GM21367 (cell line): ENCODE data around the gene ARHGEF33.

Source experiments
- ATAC-seq: cut with Tn5 transposase; IDR thresholded peaks from one replicate; pipeline ENCODE4 v1.9.1; 2021; ENCODE audit not compliant: unreplicated experiment

The ARHGEF33 gene

GRCh38 chr2:38951766-38952165, 62.1 kb downstream of the ARHGEF33 start:
- no peak for ATAC-seq

GRCh38 chr2:38957972-38958371, 68.3 kb downstream of the ARHGEF33 start:
- no peak for ATAC-seq

DNA sequence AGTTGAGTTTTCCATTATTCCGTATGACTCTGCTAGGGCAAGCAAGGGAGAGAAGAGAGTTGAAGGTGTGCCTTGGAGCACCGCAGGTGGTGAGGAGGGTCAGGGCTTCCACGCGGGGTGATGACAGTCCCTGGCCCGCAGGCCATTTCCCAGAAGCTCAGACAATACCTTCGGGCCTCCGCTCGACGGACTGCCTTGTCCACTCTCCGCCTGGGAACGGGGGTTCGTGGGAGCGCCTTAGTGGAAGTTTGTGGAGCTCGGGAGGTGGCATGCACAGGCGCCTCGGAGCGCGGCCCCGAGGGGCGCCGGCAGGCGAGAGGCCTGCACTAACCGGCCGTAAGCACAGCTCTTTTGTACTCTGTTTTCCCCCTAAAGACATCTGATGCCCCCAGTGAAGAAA, 69.8 kb downstream of the ARHGEF33 start:
- ATAC-seq, result no peak

DNA sequence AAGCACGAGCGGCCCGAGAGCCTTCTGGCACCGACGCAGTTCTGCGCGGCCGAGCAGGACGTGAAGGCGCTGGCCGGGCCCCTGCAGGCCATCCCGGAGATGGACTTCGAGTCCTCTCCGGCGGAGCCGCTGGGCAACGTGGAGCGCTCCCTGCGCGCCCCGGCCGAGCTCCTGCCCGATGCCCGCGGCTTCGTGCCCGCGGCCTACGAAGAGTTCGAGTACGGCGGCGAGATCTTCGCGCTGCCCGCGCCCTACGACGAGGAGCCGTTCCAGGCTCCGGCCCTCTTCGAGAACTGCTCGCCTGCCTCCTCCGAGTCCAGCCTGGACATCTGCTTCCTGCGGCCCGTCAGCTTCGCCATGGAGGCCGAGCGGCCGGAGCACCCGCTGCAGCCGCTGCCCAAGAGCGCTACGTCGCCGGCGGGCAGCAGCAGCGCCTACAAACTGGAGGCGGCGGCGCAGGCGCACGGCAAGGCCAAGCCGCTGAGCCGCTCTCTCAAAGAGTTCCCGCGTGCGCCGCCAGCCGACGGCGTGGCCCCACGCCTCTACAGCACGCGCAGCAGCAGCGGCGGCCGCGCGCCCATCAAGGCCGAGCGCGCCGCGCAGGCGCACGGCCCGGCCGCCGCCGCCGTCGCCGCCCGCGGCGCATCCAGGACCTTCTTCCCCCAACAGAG, 70.4 kb downstream of the ARHGEF33 start:
- peak; percentile 51 for ATAC-seq

DNA sequence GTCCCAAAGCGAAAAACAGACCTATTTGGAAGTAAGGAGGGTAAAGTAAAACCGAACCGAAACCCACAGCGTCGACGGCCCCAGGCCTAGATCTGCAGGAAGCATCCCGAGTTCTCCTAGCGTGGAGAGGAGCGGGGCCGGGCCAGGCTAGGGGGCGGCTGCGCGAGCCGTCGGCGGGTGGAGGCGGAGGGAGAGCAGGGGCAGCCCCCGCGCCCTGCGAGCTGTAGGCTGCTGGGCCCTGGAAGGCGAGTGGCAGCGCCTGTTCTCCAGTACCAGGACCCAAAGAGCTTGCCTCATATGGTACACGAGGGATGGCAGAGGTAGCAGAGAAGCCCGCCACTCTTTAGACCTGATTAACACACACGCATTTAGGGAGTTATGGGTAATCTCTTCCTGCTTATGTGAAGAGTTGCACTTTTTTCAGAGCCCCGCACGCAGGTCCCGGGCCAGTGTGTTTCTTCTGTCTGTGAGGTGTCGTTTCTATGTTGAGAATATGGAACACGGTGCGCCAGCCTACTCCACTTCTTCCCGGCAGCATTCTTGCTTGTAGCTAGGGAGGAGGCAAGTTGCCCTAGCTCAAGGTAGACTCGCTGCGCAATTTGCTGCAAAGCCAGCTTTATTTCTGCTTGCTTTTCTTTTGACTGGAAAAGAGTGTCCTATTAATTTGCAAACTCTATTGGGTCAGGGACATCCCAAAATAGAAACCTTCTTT, 71.1 kb downstream of the ARHGEF33 start:
- no peak for ATAC-seq

DNA sequence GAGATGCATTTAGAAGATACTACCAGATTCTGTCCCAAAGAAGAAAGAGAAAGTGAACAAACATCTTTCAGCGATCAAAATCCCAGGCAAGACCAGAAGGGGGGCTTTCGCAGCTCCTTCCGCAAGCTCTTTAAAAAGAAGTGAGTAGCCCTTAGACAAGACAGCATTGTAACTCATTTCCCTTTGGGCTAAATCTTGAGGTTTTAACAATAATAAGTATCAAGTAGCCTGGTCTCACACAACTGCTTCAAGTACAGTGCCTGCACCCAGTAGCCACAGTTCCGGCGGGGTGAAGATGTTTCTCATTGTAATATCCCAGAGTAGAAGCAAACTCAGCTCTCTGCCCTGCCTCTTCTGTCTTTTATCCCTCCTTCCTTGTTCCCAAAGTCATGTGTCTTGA, 76.3 kb downstream of the ARHGEF33 start:
- no peak for ATAC-seq

- ATAC-seq, result no peak
Measured at GRCh38 chr2:38966678-38967077, 77.0 kb downstream of the ARHGEF33 start.

GRCh38 chr2:38968021-38968420, 78.3 kb downstream of the ARHGEF33 start:
- ATAC-seq, result no peak

DNA sequence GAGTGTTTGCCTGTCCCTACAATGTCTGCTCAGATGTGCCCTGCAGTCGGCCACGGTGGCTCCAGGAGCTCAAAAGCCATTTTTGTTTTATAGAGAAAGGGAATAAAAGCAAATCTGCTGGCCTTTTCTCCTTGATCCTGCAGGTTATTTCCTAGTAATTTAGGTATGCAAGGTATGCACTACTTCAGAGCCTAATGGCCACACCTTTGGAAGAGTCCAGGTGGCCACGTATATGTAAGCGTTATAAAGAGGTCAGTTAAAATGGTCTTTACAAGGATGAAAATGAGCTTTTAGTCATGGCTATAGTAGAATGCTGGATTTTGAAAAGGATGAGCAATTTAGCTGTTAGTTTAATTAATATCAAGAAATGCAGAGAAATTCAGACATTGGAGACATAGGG, 81.7 kb downstream of the ARHGEF33 start:
- ATAC-seq, result no peak

GRCh38 chr2:38973266-38973665, 83.6 kb downstream of the ARHGEF33 start:
- no peak for ATAC-seq

DNA sequence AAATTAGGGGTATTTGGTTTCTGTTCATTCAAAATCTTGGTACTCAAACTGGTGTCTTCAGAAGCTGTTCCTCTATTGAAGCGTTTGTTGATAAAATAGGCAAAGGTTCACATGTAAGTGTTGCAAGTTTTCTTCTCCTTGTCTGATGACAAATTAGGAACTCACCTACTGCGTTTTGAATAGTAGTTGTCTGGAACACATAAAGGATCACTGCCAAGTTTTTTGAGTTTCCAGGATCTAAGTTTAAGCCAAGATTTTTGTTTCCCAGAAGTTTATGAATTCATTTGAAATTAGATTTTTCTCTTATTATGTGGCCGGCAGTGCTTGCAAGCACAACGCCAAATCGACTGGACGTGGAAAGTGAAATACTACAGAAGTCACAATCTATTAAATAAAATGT, 85.4 kb downstream of the ARHGEF33 start:
- ATAC-seq, result no peak

- ATAC-seq, result no peak
Measured at GRCh38 chr2:38977047-38977446, 87.4 kb downstream of the ARHGEF33 start.

- ATAC-seq, result no peak
Measured at GRCh38 chr2:38978296-38978903, 88.7 kb downstream of the ARHGEF33 start.

- no peak for ATAC-seq
Measured at GRCh38 chr2:38978908-38979307, 89.2 kb downstream of the ARHGEF33 start.

DNA sequence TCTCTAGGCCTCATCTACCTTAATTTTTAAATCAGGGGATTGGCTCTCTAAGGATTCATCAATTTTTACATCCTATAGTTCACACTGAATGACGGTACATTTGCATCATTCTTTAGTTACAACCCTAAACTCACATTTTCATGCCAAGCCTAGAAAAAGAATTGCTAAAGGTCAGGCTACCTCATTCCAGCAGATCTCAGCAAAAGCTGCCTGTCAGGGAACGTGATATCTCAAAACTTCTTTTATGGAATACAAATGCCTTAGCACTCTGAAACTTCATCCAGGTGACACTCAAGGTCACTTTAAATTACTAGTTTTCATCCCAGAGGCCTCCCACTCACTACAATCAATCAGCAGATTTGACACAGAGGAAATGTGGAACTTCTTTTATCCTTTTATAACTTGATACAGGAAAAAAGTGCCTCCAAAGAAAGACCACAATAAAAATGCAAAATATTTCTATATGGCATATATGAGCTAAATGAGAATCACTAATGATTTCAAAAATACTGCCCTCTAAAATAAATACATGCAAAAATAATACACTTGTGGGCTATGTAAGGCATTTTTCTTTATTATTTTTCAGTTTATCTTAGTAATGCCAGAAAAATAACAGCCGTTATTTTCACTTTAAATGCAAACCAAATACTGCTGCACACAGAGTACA, 91.5 kb downstream of the ARHGEF33 start:
- ATAC-seq, result no peak

DNA sequence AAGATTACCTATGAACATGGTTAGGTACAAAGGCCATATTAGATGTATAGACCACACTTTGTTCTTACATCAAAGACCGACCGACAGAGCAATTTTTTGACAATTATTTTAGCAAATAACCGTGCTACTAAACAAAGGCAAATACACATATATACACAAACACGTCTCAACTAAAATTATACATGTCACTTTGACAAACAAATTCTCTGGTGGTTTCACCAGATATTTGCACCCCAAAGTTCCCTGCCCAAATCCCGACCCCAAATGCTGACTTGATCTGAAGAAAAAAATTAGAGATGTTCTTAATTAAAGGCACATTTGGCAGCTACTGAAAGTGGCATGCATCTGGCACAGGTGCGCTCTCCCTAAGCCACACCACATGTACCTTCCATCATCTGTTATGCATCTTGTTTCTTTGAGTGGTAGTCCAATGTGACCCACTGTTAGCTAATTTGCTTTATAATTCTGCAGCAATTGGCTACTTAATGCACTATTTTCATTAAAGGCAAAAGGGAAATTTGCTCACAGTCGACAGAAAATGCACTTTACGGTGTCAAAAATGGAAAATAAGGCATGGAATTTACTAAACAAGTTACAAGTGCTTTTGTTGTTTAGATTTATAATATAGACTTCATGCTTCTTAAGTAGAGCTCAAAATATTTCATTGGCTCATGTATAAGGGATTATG, 92.1 kb downstream of the ARHGEF33 start:
- ATAC-seq, result no peak

DNA sequence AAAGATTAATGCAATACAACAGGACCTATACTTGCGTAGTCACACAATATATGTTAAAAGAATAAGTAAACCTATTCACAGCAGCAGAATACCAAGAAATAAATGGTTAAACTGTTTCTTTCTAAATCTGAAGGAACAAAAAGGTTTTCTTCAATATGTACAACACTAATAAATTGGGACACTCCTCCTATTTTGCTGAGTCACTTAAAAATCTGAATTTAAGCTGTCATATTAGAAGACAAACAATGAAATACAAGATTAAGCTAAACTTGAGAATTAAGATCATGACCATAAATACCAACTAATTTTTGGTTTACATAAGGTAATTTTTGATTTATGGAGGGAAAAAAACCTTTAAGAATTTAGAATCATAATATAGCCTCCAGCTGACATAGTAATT, 92.8 kb downstream of the ARHGEF33 start:
- no peak for ATAC-seq

DNA sequence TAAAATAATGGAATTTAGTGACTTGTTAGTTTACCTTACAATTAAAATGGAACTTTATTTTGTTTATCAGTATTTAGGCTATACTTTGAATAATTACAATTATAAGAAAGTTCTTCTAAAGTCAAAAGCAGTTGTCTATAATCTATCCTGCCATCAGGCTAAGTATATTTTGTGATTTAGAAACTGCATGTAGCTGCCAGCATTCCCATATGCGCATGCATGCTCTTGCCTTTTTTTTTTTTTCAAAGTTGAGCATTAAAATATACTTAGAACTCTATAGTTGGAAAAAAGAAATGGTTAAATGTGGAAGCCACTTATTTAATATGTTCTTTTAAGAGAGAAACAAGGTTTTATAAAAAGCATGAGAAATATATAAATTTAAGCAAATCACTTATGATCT, 99.0 kb downstream of the ARHGEF33 start:
- ATAC-seq, result no peak

DNA sequence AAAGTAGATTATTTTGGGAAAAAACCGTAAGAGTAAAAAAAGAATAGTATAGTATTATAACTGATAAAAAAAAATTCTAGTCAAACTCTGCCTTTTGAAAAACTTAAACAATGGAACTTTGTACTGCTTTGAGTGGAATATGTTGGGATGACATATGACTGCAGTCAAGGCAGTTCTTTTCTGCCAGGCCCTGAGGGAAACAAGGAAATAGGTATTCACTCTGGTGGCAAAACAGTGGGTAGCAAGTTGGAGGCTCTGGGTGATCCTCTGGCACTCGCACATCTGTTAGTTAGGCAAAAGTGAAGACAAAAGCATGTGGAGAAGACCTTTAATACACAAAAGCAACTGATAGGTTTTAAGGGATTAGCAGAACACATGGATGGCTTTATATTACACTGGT, 102.2 kb downstream of the ARHGEF33 start:
- ATAC-seq, result no peak

DNA sequence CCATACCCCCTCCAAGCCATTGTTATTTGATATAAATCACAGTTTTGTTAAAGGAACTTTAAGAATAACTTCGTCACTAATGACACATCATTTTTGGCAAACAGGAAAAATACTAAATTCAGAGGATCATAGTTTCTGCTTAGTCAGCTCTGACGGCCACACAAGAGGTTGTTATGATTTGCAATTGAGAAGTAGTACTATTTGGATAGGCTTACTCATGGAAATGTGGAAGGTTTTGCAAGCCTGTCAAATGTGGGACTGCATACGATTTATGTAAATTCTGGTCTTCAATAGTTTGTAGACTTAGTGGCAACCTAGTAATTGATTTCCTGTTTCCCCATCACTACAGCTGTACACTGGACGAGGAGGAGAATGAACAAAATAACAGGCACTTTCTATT, 108.1 kb downstream of the ARHGEF33 start:
- ATAC-seq, result no peak

DNA sequence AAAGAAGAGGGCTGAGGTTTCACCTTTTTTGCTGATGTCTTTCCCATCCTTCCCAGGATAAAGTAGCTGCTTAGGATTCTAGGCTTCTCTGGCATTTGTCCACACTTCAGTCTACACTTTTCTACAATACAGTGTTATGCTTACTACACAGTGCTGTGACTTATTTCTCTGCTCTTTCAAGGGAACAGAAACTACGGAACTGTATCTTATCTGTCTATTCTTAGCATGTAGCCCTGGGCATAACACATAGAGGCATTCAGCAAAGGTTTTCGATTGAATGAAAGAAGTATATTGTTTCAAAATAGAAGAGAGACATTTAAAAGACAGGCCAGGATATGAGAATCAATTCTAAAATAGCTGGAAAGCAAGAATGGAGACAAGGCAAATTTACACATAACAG, 110.9 kb downstream of the ARHGEF33 start:
- no peak for ATAC-seq
